ENCODE results near the gene CLCN7. TPM values are rescaled to one million over a fixed set of nuclear protein-coding genes. Genes with fewer than 3 reads are reported as not detected.
A peak's percentile ranks its signal among the peaks of the same experiment; 100 is the strongest.

The CLCN7 gene
- total RNA-seq, 1 donor from 2014 or later = 98.1 TPM

DNA sequence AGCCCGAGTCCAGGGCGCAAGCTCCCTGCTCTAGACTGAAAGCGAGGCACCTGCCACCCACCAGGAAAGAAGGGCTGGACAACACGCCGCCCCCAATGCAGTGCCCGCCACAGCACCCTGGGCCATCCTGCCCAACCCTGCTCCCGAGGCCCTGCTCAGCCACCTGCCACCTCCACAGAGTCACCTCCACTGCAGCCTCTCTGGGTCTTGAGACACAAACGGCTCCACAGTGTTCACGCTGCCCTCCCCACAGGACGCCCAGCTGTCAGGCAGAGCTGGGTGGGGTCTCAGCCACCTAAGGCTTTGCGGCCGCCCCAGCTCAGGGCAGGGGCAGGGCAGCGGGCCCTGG is 9.3 kb downstream of the CLCN7 start:
- H3K4me3 Mint-ChIP-seq = no peak overlapping the region
- DNase-seq (ENCODE audit: extremely low spot score, unreplicated experiment) = peak; percentile 67
- no peaks in the 10 kb centered on the region for H3K9me3 Mint-ChIP-seq
- H3K27ac Mint-ChIP-seq = no peak overlapping the region
- H3K27me3 Mint-ChIP-seq = no peaks in the 10 kb centered on the region
- no peaks in the 10 kb centered on the region for H3K36me3 Mint-ChIP-seq
- TF ChIP-seq, protein P1, sequence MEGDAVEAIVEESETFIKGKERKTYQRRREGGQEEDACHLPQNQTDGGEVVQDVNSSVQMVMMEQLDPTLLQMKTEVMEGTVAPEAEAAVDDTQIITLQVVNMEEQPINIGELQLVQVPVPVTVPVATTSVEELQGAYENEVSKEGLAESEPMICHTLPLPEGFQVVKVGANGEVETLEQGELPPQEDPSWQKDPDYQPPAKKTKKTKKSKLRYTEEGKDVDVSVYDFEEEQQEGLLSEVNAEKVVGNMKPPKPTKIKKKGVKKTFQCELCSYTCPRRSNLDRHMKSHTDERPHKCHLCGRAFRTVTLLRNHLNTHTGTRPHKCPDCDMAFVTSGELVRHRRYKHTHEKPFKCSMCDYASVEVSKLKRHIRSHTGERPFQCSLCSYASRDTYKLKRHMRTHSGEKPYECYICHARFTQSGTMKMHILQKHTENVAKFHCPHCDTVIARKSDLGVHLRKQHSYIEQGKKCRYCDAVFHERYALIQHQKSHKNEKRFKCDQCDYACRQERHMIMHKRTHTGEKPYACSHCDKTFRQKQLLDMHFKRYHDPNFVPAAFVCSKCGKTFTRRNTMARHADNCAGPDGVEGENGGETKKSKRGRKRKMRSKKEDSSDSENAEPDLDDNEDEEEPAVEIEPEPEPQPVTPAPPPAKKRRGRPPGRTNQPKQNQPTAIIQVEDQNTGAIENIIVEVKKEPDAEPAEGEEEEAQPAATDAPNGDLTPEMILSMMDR (conservative IDR thresholded peaks at IDR 0.05) = no peak
- H3K4me1 Mint-ChIP-seq (ENCODE audit: unreplicated experiment) = peaks cover 8% of the 10 kb centered on the region

DNA sequence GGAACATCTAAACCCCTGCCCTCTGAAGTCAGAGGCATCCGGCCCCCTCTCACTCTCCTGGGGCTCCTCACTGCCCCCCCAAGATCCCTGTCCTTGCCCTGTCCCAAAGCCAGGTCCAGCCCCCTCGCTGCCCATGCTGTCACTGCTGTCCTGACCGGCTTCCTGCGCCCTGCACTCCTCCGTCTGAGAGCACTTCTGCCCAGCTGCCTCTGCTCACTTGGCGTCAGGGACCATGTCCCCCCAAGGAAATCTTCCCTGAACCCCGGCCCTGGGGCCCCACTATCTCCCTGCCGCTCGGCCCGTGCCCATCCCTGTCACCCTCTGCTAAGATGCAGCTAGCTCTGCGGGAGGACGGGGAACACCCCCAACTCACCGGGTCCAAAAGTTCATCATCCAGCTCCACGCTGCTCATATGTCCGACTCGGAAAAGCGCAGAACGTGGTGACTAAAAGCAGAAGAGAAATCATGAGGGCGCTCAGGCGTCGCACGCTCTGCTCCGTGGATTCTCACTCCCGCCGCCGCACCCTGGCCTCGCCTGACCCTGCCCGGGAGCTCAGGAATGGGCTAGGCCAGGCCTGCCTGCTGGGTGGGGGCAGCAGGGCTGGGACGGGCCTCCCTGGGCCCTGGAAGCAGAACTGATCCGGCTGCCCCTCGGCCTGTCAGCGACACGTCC is 9.8 kb downstream of the CLCN7 start:
- Mint-ChIP-seq H3K36me3 (no peaks in the 10 kb centered on the region), H3K27me3 (no peaks in the 10 kb centered on the region), H3K27ac (no peak overlapping the region), H3K4me1 (ENCODE audit: unreplicated experiment) (peaks cover 5% of the 10 kb centered on the region), H3K9me3 (no peaks in the 10 kb centered on the region), H3K4me3 (no peak overlapping the region)
- TF ChIP-seq, protein P1 (conservative IDR thresholded peaks at IDR 0.05) = no peak
- DNase-seq (ENCODE audit: extremely low spot score, unreplicated experiment) = no peak

DNA sequence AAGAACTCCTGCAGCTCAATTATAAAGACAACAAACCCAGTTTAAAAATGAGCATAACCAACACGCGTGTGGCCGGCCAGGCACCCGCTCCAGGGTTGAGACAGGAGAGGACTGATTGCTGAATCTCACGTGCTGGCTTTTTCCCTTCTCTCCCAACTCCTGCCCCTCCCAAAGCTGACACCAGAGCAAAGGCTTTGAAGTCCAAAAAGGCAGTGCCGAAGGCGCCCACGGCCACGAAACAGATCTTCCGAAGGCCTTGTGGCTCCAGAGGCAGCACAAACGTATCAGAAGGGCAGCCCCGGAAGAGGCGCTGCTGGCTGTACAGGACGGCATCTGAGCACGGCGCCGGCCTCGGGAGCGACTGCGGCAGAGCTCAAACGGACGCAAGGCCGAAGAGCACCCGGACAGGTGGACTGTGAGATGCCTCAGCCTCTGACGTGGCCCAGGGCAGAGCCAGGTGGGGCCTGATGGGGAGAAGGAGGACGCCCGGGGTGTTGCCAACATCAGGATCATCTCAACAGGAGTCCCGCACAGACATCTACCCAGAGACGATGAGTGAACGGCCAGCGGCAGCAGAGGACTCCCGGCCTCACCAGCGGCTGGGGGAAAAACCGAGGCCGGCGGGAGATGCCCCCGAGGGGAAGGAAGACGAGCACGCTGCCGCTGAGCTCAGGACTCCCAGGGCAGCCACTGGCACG is 10.5 kb downstream of the CLCN7 start:
- no peak overlapping the region for H3K27ac Mint-ChIP-seq
- H3K9me3 Mint-ChIP-seq = no peaks in the 10 kb centered on the region
- H3K4me3 Mint-ChIP-seq = no peak overlapping the region
- H3K4me1 Mint-ChIP-seq (ENCODE audit: unreplicated experiment) = no peaks in the 10 kb centered on the region
- peak; percentile 66 for DNase-seq (ENCODE audit: extremely low spot score, unreplicated experiment)
- H3K27me3 Mint-ChIP-seq = no peaks in the 10 kb centered on the region
- no peaks in the 10 kb centered on the region for H3K36me3 Mint-ChIP-seq
- TF ChIP-seq, protein P1 (conservative IDR thresholded peaks at IDR 0.05) = no peak

DNA sequence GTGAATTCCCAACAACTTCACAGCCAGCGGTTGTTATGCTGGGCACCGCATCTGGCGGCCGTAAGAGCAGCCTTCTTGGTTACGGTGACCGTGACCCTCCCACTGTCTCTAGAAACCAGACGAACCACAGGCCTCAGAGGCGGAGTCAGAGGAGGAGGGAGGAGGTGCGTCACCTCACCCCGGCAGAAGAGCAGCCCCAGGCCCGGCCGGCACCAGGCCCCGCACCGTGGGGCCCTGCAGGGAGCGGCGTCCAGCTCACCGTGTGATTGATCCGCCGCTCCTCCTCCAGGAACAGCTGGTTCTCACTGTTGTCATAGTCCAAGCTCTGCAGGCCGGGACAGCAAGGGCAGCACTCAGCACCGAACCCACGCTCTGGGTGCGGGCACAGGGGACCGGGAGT is 13.7 kb downstream of the CLCN7 start:
- no peak for DNase-seq (ENCODE audit: extremely low spot score, unreplicated experiment)
- H3K4me1 Mint-ChIP-seq (ENCODE audit: unreplicated experiment) = no peaks in the 10 kb centered on the region
- no peak overlapping the region for H3K4me3 Mint-ChIP-seq
- H3K27me3 Mint-ChIP-seq = no peaks in the 10 kb centered on the region
- H3K27ac Mint-ChIP-seq = no peak overlapping the region
- TF ChIP-seq, protein P1 (conservative IDR thresholded peaks at IDR 0.05) = no peak
- no peaks in the 10 kb centered on the region for H3K9me3 Mint-ChIP-seq
- no peaks in the 10 kb centered on the region for H3K36me3 Mint-ChIP-seq

DNA sequence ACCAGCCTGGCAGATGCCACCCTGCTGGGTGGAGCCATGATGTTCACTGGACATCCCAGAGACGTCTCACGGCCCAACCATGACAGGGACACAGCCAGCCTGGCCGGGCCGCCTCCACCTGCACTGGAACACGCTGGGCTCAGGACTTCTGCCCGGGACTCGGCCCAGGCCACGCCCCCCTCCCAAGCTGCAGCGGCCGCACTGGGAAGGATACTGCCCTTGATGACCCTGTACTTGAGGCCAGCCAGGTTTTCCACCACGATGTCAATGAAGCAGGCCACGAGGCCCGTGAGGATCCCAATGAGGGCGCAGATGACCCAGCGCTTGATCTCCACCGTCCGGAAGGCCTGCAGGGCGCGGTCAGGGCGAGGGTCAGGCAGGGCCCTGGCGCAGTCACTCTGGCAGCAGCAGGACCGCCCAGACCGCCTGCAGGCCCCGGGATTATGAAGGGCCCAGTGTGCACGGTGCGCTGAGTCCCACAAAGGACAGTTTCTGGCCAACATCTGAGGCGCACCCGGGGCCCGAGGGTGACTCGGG is 14.2 kb downstream of the CLCN7 start:
- TF ChIP-seq, protein P1 (conservative IDR thresholded peaks at IDR 0.05) = no peak
- no peak for DNase-seq (ENCODE audit: extremely low spot score, unreplicated experiment)
- Mint-ChIP-seq H3K27ac (no peak overlapping the region), H3K27me3 (no peaks in the 10 kb centered on the region), H3K4me3 (no peak overlapping the region), H3K4me1 (ENCODE audit: unreplicated experiment) (no peaks in the 10 kb centered on the region), H3K9me3 (no peaks in the 10 kb centered on the region), H3K36me3 (no peaks in the 10 kb centered on the region)
